ENCODE results near the gene AP1G2.

Gene AP1G2

GRCh38 chr14:23518709-23519108 is 48.9 kb downstream of the AP1G2 start:
- no peak for DNase-seq (ENCODE audit: low read depth in 2 of 2)

- no peak for DNase-seq (ENCODE audit: low read depth in 2 of 2)
Observed at GRCh38 chr14:23517650-23518326, 49.8 kb downstream of the AP1G2 start.

DNA sequence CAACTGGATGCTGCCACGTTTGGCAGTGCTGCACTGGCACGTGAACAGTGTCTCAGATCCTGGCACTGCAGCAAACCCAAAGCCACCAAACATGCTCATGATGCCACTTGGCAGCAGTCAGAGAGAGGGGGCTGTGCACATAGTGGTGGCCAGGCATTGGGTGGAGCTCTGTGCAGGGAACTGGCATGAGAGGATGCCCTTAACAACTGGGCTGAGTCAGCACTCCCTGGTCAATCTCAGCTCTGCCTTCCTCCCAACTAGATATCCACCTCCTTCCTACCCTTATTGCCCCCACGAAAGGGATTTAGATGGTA is 53.0 kb downstream of the AP1G2 start:
- DNase-seq (ENCODE audit: low read depth in 2 of 2), result no peak

DNA sequence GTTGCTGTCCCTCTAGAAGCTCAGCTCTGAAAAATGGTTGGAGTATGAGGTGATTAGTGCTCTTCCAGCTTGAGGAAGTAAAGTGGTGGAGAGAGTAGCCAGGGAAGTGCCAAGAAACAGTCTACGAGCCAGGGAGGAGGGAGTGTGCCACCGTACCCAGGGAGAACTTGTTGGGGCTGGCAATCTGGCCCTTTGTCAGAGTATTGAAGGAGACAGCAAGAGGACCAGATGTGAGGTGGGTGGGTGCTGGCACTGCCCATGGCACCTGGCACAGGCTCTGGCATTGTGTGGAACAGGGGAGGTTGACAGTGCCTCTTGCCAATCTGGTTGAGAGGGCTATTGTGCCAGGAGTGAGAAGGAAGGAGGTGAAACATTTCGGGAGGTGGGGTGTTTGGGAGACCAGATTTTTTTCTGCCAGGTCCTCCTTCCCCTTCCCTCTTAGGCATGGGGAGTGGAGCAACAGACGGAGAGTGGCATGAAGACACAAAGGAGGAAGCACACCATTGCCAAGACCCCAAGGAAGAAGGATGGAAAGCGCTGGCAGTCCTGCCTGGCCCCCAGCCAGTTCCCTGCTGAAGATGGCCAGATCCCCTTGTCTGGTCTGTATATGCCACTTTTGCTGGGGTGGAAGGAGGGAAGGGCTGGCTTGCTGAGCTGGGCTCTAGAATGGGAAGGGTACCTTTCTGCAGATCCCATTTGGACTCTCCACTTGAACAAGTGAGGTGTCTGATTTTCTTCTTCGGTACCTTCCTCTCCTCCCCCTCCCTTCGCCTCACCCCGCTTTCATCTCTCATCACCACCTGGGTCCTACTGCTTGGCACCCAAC is 53.6 kb downstream of the AP1G2 start:
- no peak for DNase-seq (ENCODE audit: low read depth in 2 of 2)

GRCh38 chr14:23513005-23513817 is 54.4 kb downstream of the AP1G2 start:
- no peak for DNase-seq (ENCODE audit: low read depth in 2 of 2)

- DNase-seq (ENCODE audit: low read depth in 2 of 2), result no peak
Observed at GRCh38 chr14:23512156-23512555, 55.4 kb downstream of the AP1G2 start.
